ENCODE data around the gene MED23.

MED23 gene, protein sequence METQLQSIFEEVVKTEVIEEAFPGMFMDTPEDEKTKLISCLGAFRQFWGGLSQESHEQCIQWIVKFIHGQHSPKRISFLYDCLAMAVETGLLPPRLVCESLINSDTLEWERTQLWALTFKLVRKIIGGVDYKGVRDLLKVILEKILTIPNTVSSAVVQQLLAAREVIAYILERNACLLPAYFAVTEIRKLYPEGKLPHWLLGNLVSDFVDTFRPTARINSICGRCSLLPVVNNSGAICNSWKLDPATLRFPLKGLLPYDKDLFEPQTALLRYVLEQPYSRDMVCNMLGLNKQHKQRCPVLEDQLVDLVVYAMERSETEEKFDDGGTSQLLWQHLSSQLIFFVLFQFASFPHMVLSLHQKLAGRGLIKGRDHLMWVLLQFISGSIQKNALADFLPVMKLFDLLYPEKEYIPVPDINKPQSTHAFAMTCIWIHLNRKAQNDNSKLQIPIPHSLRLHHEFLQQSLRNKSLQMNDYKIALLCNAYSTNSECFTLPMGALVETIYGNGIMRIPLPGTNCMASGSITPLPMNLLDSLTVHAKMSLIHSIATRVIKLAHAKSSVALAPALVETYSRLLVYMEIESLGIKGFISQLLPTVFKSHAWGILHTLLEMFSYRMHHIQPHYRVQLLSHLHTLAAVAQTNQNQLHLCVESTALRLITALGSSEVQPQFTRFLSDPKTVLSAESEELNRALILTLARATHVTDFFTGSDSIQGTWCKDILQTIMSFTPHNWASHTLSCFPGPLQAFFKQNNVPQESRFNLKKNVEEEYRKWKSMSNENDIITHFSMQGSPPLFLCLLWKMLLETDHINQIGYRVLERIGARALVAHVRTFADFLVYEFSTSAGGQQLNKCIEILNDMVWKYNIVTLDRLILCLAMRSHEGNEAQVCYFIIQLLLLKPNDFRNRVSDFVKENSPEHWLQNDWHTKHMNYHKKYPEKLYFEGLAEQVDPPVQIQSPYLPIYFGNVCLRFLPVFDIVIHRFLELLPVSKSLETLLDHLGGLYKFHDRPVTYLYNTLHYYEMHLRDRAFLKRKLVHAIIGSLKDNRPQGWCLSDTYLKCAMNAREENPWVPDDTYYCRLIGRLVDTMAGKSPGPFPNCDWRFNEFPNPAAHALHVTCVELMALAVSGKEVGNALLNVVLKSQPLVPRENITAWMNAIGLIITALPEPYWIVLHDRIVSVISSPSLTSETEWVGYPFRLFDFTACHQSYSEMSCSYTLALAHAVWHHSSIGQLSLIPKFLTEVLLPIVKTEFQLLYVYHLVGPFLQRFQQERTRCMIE (N-terminal part only)

DNA sequence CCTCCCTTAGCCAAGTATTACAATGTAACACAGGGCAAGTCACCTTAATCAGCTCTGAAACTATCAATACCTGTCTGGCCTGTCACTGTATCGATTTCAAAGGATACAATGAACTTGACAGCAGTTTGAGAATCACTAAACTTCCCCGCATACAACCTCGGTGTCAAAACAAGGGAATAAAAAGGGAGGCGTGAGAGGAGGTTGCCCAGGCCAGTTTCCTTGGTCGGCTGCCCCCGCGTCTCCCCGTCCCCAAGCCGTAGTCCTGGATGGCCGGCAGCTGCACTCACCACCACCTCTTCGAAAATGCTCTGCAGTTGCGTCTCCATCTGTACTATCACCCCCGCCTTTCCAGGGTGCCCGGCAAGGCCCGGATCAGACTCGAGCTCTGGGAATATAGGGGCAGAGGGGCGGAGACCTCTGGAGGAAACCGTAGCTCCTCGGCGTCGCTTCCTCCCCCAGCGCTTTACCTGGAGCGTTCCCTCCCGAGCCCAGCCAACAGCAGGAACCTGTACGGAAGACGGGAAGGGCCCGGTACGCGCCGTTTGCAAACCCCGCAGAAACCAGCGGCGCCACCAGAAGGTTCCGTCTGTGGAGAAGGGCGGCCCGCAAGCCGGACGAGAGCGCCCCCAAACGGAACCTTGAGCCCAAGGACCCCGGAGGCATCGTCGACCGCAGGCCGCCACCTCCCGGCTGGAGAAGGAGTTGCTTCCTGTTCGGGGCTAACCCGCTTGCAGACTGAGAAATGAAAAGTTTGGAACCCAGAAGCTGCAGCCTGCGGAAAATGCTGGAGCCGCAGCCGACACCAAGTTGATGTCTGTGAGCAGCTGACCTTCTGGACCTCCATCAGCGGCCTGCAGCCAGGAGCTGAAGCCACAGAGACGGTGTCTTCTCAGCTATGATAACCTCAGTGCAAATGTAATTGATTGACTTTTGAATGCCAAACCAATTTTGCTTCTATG lies at the start of gene MED23:
Gene MED23, minus strand, starts transcription at position 519 of the 959 bp plus-strand sequence. Its CDS starts 193 bp downstream, at position 326.
- in situ Hi-C loops (cut with HindIII; ENCODE audit: low pct_ligation_motif_present, low pct_unique_long_range_greater_than_20kb, low sequenced_read_pairs), result no loop called here
- peak; percentile 91 for DNase-seq

- DNase-seq, result no peak
- in situ Hi-C loops (cut with HindIII; ENCODE audit: low pct_ligation_motif_present, low pct_unique_long_range_greater_than_20kb, low sequenced_read_pairs), result no loop called here
Measured at GRCh38 chr6:131673184-131673583, 45.1 kb upstream of the MED23 start.

DNA sequence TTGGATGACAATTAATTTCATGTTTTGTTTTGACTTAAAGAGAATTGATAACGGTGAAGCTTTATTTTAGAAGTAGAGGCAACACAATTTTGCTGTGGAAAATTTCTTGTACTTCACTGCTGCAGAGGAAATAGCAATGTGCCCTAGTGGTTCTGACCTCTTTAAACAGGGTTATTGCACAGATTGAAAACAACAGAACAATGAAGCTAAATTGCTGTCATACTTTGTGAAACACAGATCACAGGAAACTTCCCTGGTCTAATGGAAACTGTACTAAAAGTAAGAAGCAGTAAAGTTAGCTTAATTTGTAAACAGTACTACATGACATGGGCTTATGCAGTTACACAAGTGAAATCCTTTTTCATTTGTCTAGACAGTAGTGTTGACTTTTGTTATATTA lies 41.8 kb upstream of the MED23 start:
- in situ Hi-C loops (cut with HindIII; ENCODE audit: low pct_ligation_motif_present, low pct_unique_long_range_greater_than_20kb, low sequenced_read_pairs), result no loop called here
- DNase-seq, result no peak

DNA sequence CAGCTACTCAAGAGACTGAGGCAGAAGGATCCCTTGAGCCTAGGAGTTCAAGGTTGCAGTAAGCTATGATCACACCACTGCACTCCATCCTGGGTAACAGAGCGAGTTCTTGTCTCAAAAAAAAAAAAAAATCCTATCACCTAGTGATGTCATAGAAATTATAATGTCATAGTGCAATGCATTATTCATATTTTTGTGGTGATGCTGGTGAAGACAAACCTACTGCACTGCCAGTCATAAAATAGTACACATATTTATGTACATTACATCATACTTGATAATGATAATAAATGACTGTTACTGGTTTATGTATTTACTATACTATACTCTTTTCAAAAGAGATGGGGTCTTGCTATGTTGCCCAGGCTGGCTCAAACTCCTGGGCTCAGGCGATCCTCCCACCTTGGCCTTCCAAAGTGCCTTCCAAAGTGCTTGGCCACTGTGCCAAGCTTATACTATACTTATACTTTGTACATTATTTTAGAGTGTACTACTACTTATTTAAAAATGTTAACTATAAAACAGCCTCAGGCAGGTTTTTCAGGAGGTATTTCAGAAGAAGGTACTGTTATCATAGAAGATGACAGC lies 35.6 kb upstream of the MED23 start:
- no peak for DNase-seq
- in situ Hi-C loops (cut with HindIII; ENCODE audit: low pct_ligation_motif_present, low pct_unique_long_range_greater_than_20kb, low sequenced_read_pairs), result no loop called here

GRCh38 chr6:131660195-131660594 lies 32.2 kb upstream of the MED23 start:
- peak; percentile 13 for DNase-seq
- in situ Hi-C loops (cut with HindIII; ENCODE audit: low pct_ligation_motif_present, low pct_unique_long_range_greater_than_20kb, low sequenced_read_pairs), result no loop called here

- in situ Hi-C loops (cut with HindIII; ENCODE audit: low pct_ligation_motif_present, low pct_unique_long_range_greater_than_20kb, low sequenced_read_pairs), result no loop called here
Measured at GRCh38 chr6:131658287-131658686, 30.2 kb upstream of the MED23 start.

DNA sequence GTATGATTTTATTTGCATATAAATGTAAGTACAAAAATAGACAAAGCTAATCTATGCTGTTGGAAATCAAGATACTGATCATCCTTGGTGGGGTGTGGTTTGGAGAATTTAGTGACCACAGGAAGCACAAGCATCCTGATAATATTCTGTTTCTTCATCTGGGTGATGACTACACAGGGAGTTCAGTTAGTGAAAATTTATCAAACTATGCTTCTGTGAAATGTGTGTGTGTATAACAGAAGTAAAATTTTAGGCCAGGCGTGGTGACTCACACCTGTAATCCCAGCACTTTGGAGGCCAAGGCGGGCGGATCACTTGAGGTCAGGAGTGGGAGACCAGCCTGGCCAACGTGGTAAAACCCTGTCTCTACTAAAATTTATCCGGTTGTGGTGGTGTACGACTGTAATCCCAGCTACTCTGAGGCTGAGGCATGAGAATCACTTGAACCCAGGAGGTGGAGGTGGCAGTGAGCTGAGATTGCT lies 29.6 kb upstream of the MED23 start:
- no peak for DNase-seq
- in situ Hi-C loops (cut with HindIII; ENCODE audit: low pct_ligation_motif_present, low pct_unique_long_range_greater_than_20kb, low sequenced_read_pairs), result no loop called here

More at GRCh38 chr6:131658287-131658686, 30.2 kb upstream of the MED23 start:
- no peak for DNase-seq

DNA sequence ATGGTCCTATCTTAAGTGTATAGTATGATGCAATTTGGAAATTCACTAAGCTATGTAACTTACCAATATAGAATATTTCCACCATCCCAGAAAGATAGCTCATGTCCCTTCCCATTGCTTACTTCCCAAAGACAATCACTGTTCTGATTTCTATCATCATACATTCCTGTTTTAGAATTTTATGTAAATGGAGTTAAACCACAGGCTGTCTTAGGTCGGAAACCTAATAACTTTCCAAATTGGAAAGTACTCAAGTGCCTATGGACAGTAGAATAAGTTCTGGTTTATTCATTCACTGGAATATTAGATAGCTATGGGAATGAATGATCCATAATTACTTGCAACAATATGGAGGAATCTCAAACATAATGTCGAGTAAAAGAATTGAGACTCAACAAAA lies 29.2 kb upstream of the MED23 start:
- DNase-seq, result no peak
- in situ Hi-C loops (cut with HindIII; ENCODE audit: low pct_ligation_motif_present, low pct_unique_long_range_greater_than_20kb, low sequenced_read_pairs), result no loop called here

DNA sequence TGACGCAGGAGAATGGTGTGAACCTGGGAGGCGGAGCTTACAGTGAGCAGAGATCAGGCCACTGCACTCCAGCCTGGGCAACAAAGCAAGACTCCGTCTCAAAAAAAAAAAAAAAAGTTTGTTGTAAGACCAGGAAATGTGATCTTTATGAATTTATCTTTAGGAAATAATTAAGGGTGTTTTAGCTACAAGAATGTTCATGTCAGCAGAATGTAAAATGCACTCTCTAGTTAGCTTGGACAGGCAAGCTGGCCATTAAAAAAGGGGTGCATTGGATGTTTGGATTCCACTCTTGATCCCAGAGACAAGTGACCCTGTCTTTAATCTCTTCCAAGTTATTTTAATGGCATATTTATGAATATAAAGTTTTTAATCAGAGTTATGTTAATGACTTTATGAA lies 28.6 kb upstream of the MED23 start:
- in situ Hi-C loops (cut with HindIII; ENCODE audit: low pct_ligation_motif_present, low pct_unique_long_range_greater_than_20kb, low sequenced_read_pairs), result no loop called here
- DNase-seq, result no peak

DNA sequence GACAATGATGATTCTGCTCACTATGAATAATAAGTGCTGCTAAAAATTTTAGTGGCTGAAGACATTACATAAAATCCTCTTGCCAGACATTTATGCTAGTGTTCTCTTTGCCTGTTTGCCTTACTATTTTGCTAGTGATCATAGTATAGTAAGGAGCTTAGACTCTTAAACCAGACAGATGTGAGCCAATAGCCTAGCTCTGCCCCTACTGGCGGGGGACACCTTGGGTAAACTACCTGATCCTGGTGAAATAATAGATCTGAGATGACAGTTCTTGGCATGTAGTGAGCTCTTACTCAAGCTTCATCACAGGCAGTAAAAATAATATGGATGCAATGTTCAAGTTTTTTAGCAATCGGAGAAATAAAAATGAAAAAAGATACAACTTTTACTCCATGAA lies 27.9 kb upstream of the MED23 start:
- no peak for DNase-seq
- in situ Hi-C loops (cut with HindIII; ENCODE audit: low pct_ligation_motif_present, low pct_unique_long_range_greater_than_20kb, low sequenced_read_pairs), result no loop called here

DNA sequence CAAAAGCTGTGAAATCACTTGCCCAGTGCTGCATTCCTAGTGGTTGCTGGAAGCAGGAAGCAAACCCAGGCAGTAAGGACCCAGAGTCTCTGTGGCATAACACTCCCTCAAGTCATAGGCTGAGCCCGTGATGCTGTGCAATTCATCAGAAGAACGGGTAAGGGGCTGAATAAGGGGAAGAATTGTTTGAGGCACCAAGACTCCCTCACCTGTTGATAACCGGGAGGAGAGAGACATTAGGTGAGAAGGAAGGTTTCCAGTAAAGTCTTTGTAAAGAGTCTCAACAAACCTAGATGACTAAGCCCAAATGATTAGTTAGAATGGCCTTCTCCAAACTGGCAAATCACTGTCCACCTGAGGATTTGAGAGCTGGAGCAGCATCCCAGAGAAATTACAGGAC lies 27.3 kb upstream of the MED23 start:
- no peak for DNase-seq
- in situ Hi-C loops (cut with HindIII; ENCODE audit: low pct_ligation_motif_present, low pct_unique_long_range_greater_than_20kb, low sequenced_read_pairs), result no loop called here

DNA sequence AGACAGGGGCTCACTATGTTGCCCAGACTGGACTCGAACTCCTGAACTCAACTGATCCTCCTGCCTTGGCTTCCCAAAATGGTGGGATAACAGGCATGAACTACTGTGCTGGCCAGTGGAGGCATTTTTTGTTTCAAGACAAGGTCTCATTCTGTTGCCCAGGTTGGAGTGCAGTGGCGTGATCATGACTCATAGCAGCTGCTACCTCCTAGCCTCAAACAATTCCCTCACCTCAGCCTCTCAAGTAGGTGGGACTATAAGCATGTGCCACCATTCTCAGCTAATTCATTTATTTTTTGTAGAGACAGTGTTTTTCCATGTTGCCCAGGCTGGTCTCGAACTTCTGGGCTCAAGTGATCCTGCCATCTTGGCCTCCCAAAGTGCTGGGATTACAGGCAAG lies 26.3 kb upstream of the MED23 start:
- in situ Hi-C loops (cut with HindIII; ENCODE audit: low pct_ligation_motif_present, low pct_unique_long_range_greater_than_20kb, low sequenced_read_pairs), result no loop called here
- no peak for DNase-seq

DNA sequence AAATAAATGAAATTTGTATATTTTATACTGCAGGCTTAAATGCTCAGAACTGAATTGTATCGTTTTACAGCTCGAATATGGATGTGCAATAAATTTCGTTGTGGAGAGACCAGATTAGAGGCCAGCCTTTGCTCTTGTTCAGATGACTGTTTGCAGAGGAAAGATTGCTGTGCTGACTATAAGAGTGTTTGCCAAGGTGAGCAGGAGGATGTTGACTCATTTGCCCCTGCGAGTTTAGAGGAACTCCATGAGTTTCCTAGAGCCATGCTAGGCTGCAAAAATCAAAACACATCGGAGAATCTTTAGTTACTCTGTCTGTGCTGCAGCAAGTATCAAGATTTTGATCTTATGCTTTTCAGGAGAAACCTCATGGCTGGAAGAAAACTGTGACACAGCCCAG lies 24.4 kb upstream of the MED23 start:
- in situ Hi-C loops (cut with HindIII; ENCODE audit: low pct_ligation_motif_present, low pct_unique_long_range_greater_than_20kb, low sequenced_read_pairs), result no loop called here
- no peak for DNase-seq

DNA sequence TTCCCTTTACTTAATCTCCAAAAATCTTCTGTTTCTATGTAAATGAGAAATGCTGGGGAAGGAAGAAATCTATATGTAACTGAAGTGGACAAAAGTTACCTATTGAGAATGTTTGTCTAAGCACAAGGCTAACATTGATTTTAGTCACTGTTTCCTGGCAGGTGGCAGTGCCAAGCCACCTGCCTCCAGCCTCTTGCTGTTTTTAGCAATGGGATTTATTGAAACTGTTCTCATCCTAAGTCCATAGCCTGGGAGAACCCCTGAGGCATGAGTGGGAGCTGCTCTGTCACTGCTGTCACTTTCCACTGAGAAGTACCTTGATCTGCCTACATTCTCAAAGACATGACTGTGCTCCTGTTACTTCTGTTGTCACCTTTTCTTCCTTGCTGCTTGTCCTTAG lies 23.7 kb upstream of the MED23 start:
- in situ Hi-C loops (cut with HindIII; ENCODE audit: low pct_ligation_motif_present, low pct_unique_long_range_greater_than_20kb, low sequenced_read_pairs), result no loop called here
- no peak for DNase-seq

DNA sequence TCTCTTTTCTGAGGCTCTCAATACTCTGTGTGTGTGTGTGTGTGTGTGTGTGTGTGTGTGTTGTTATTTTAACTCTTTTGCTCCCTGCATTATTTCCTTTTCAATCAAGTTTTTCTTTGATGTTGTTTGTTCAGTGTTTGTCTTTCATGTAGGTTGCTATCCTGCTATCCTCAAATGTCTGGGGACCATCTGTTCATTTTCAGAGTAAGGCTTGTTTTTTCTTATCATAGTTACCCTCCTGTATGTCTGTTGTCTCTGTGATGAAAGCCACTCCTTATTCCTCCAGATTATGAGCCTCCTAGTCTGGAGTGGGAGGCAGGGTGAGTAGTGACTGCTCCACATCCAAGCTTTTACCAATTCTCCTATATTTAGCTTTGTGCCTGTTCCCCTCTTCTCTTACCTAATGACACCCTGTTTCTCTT lies 18.2 kb upstream of the MED23 start:
- no peak for DNase-seq
- in situ Hi-C loops (cut with HindIII; ENCODE audit: low pct_ligation_motif_present, low pct_unique_long_range_greater_than_20kb, low sequenced_read_pairs), result no loop called here

GRCh38 chr6:131645846-131646245 lies 17.8 kb upstream of the MED23 start:
- in situ Hi-C loops (cut with HindIII; ENCODE audit: low pct_ligation_motif_present, low pct_unique_long_range_greater_than_20kb, low sequenced_read_pairs), result no loop called here

DNA sequence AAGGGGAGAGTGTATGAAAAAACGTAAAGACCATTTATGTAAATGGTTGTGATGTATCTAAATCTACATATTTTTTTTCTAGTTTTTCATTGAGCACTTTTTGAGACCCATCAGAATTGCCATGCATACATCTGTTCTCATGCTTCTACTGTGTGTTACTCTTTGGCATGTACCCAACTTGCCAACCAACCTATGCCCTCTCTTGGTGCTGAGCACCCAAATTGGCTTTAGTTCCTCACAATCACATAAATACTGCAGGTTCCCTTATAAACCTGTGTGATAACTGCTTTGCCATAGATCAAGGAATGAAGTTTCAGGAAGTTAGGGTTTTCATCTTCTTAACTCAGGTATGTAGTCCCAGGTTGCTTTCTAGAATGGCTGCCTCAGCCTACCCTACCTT lies 16.9 kb upstream of the MED23 start:
- in situ Hi-C loops (cut with HindIII; ENCODE audit: low pct_ligation_motif_present, low pct_unique_long_range_greater_than_20kb, low sequenced_read_pairs), result no loop called here
- no peak for DNase-seq

More at GRCh38 chr6:131645846-131646245, 17.8 kb upstream of the MED23 start:
- DNase-seq, result no peak
